Measurements from ENCODE around the gene TMEM243.
A peak's percentile ranks its signal among the peaks of the same experiment; 100 is the strongest.

Gene TMEM243

DNA sequence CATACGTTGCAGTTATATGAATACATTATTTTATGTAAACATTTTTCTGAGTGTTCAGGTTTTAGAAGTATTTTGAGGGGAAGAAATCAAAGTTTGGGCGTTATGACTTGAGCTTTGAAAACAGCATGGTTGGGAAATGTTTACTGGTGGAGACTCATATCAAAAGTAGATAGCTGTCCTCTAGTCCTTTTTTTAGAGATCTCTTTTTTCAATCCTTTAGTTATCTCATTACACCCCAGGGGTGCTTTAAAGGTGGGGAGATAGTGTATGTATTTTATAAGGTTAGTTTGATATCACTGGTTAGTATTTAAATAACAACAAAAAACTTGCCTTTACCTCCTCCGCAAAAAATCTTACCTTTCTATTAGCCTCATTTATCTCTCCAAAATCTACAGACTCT, 65.0 kb downstream of the TMEM243 start:
- no peak for DNase-seq

DNA sequence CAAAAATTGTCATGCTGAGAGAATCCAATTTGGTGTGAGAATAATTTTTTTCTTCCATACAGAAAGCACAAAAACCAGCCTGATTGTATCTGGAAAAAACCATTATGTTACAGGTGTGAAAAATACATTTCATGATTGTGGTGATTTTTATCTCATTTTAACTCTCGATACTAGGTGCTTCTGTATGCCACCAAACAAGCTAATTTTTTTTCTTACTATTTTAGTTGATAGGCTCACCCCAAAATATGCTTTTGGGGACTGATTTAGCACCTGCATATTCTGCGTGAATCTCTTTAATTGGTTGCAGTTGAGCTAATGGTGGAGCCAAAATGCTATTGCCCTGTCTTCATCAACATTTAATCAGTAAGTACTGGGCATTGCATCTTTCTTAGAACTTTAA, 65.4 kb downstream of the TMEM243 start:
- DNase-seq, result no peak

- peak; percentile 35 for DNase-seq
Measured at GRCh38 chr7:87152897-87153641, 66.5 kb downstream of the TMEM243 start.

DNA sequence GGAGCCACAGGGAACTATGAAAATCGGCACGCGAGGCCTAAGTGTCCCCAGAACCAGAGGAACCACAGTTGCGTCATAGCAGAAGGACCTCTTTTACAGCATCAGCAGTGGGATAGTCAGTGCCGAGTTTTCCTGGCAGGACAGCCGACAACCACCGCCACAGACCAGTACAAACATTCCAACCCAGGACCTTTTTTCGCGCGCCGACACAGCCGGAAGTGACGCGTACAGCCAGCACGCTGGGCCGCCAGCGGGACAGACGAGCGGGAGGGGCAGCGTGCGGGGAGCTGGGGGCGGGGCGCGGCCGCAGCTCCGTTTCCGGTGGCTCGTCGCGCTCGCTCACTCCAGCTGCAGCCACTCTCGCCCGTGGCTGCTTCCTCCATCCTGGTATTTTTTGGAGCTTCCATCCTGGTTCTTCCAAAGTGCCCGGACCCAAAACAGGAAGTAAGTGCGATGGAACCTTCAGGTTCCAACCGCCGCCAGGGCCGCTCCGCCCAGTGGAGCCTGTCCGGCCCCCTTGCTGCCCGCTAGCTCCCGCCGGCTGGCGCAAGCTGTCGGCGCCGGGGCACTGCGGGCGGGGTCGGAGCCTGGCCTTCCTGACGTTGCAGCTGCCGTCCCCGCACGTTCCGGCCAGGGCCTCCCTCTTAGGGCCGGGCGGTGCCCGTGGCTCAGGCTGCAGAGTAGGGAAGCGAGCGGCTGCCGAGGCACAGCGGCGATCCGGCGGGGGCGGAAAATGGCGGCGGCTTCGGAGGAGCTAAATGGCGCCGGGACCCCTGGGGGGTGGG, 67.2 kb downstream of the TMEM243 start, which contains the start of gene DMTF1:
Gene DMTF1 (plus strand): TSS at position 342 of the 785 bp plus-strand sequence. CDS start 12,489 bp downstream, outside the sequence.
- peak; percentile 88 for DNase-seq

- no peak for DNase-seq
Measured at GRCh38 chr7:87151729-87152111, 67.8 kb downstream of the TMEM243 start.

DNA sequence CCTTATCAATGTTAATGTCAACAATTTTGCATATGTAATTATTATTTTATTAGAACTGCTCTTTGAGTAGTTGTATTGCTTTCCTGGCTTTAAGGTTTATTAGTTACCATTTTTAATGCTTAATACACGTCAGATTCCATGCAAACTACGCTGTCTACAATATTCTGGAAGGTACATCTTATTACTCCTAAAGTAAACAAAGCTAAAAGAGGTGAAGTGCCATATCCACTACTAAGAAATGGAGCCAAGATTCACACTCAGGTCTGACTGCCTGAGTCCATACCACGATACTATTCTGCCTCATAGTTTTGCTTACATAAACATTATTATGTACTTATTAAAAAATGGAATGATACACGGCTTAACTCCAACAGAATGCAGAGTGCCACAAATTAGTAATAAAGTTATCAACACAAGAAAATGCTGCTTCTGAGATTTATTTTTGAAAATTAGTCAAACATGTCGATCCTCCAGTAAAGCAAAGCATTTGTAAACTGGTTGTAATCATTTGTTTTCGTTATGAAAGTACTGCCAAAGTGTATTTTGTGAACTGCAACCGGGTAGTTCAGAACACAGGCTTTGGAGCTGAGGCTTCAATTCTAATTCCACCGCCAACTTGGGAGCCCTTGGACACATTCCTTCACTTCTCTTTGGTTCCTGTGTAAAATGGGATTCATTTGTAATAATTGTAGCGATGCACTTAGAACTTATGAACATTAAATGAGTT, 68.4 kb downstream of the TMEM243 start:
- no peak for DNase-seq

- no peak for DNase-seq
Measured at GRCh38 chr7:87148332-87148955, 71.1 kb downstream of the TMEM243 start.

DNA sequence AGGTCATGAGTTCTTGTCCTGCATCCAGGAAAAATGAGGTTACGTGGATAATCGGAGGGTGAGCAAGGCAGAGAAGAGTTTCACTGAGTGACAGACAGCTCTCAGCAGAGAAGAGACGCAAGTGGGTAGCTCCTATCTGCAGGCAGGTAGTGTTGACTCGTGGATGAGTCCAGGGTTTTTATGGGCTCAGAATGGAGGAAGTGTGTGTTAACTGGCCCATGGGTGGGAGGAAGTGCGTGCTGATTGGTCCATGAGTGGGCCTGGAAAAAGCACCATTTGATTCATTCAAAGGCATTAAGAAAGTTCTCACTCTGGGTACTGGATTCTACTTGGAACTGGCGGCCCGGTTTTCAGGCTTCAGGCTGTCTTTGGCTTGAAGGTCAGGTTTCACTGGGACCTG, 72.0 kb downstream of the TMEM243 start:
- DNase-seq, result no peak

DNA sequence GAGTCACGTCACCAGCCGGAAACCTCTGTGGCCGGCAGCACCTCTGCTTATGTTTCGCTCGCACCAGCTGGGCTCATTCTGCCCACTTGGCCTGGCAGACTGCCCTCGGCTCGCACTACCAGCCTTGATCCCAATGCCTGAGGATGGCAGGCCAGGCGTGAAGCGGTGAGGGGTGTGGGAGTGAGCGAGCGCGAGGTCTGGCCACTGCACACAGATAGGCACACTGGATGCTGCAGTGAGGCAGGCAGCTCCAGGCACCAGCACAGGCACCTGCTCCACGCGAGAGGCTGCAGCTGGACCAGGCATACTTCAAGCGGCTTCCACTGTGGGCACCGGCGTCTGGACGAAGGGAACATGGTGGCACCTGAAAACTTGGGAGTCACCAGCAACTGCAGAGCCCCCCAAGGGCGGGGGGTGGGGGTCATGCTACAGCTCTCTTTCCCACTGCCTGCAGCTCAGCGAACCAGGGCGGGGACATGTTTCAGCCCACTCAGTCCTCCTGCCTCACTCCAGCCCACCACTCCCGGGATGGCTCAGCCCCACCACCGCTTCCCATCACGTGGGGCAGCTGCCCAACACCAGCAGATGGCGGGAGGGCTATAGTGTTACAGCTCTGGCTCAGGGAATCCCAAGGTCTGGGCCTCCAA, 72.7 kb downstream of the TMEM243 start:
- DNase-seq, result no peak
